ENCODE data around the gene MED15.
A peak's percentile ranks its signal among the peaks of the same experiment; 100 is the strongest.

The MED15 gene

DNA sequence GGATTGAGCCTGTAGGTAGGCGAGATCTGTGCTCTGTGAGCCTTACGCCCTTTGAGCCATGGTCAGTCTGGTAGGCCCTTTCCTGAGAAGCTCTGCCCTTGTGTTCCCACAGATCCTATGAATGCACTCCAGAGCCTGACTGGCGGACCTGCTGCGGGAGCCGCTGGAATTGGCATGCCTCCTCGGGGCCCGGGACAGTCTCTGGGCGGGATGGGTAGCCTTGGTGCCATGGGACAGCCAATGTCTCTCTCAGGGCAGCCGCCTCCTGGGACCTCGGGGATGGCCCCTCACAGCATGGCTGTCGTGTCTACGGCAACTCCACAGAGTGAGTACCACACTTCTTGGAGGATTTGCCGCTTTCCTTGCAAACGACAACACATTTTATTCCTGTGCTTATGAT lies 47.4 kb downstream of the MED15 start:
- no peak for DNase-seq

GRCh38 chr22:20558534-20558933 lies 51.1 kb downstream of the MED15 start:
- no peak for DNase-seq

DNA sequence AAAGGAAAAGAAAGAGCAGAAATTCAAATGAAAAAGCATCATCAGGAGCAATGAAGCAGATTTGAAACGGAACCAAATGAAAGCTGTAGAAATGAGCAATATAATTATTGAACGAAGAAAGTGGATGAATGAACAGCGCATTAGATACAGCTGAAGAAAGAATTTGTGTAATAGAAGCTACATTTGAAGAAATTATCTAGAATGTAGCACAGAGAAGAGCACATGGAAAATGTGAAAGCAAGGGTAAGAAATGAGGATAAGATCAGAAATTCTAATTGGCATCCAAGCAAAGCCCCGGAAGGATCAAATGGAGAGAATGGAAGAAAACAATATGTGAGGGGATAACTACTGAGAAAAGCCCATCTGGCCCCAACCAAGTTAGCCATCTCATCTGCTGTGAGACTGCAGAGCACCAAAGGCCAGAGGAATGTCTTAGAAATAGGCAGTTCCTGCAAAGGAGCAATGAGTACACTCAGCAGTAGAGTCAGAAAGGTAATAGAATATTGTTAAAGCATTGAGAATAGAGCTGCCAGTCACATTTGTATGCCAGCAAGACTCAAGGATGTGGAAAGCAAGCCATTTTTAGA lies 51.9 kb downstream of the MED15 start:
- DNase-seq: no peak

GRCh38 chr22:20560716-20561115 lies 53.3 kb downstream of the MED15 start:
- no peak for DNase-seq

DNA sequence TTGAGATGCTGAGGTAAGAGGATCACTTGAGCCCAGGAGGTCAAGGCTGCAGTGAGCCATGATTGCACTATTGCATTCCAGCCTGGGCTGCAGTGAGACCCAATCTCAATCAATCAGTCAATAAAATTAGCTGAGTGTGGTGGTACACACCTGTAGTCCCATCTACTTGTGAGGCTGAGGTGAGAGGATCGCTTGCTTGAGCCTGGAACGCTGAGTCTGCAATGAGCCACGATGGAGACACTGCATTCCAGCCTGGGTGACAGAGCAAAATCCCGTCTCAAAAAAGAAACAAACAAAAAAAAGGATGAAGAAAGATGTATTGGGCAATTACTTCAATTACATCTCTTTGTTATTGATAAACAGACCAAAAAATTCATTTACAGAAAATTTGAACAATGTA lies 54.5 kb downstream of the MED15 start:
- no peak for DNase-seq

GRCh38 chr22:20562607-20563465 lies 55.4 kb downstream of the MED15 start:
- no peak for DNase-seq

DNA sequence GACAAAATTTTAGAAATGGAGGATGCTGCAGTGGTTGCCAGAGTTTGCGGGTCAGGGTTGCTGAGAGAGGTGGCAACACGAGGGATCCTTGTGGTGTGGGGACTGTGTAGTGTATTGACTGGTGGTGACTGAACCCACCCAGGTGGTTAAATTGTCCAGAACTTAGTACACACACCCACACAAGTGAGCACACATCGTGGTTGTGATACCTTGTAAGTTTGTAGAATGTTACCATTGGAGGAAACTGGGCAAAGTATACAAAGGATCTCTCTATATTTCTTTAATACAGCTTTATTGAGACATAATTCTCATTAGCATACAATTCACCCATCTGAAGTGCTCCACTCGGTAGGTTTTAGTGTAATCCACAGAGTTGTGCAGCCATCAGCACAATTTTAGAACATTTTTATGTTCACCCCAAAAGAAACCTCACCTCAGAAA lies 56.1 kb downstream of the MED15 start:
- DNase-seq: no peak

DNA sequence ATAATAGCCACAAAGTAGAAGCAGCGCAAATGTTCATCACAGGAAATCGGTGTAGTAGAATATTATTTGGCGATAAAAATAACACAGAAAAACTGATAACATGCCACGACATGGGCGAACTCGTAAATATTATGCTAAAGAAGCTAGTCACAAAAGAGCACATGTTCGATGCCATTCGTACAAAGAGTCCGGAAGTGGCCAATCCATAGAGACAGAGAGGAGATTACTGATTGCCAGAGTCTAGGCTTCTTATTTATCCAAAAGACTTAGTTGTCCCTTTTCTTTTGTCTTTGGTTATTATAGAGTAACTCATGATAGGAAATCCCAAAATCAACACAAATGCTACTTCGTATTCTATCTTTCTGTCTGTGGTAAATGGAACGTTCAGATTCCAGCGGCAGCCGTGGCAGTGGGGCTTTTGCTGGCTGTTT lies 56.5 kb downstream of the MED15 start:
- DNase-seq: no peak

DNA sequence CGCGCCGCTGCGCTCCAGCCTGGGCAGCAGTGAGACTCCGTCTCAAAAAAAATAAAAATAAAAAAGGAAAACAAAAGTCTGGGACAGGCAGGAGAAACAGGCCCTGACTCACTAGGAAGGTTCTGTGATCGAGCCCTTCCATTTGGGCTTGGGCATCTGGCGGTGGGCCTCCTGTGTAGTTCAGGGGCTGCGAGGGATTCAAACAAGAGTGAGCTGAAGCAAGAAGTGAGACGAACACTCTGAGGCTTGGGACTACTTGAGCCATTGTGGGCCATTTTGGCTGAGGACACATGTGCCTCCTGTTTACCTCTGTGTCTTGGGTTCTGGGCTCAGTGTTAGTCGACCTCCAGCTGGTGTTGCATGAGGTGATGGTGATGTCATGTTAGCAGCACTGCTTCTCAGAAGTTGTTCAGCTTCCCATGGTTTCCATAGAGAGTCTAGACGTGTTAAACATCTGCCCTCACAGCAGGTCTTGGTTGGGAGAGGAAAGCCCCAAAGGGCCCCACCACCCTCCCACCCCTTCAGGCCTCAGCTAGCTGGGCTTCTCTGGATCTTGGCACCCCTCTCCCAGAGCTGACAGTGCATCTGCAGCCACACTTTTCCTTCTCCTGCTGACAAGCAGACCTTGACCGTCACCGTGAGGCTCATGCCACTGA lies 57.8 kb downstream of the MED15 start:
- DNase-seq: no peak

GRCh38 chr22:20565761-20566160 lies 58.4 kb downstream of the MED15 start:
- no peak for DNase-seq

DNA sequence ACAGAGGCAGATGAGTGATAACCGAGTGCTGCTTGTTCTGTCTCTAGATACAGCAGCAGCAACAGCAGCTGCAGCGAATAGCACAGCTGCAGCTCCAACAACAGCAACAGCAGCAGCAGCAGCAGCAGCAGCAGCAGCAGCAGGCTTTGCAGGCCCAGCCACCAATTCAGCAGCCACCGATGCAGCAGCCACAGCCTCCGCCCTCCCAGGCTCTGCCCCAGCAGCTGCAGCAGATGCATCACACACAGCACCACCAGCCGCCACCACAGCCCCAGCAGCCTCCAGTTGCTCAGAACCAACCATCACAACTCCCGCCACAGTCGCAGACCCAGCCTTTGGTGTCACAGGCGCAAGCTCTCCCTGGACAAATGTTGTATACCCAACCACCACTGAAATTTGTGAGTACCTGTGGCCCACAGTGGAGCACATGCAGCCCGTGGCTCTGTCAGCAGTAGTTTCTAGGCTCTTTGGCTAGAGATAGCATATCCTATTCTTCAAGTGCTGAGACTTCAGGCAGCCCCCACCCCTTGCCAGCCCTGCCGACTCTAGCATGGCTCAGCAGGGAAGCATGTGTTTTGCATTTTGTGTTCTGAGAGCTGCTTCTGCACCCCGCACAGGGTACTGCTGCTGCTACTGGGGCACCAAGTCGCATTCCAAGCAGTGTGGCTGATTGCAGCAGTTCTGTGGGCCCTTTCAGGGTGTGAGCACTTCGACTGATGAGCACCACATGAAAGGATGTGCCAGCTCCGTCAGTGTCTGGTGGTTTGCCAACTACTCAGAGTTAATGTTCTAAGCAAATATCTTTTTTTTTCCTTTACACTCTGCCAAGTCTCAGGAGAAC lies 59.2 kb downstream of the MED15 start:
- peak in 2 of 4 experiments; percentile 33 to 42 for DNase-seq

GRCh38 chr22:20567371-20567847 lies 60.0 kb downstream of the MED15 start:
- no peak for DNase-seq

DNA sequence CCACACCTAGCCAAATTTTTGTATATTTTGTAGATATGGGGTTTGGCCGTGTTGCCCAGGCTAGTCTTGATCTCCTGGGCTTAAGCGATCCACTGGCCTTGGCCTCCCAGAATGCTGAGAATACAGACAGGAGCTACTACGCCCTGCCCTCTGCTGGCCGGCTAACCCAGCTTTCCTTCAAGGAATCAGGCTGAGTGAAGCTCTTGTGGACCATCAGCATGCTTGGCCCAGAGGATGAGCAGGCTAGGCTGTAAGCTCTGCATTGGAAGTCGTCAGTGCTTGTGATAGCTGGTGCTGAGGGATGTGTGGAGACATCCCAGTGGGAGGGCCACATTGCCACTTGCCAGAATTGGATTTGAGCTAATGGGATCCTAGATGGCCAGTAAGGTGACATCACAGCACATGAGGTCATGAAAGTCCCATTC lies 60.6 kb downstream of the MED15 start:
- no peak for DNase-seq

GRCh38 chr22:20568502-20569058 lies 61.2 kb downstream of the MED15 start:
- no peak for DNase-seq

DNA sequence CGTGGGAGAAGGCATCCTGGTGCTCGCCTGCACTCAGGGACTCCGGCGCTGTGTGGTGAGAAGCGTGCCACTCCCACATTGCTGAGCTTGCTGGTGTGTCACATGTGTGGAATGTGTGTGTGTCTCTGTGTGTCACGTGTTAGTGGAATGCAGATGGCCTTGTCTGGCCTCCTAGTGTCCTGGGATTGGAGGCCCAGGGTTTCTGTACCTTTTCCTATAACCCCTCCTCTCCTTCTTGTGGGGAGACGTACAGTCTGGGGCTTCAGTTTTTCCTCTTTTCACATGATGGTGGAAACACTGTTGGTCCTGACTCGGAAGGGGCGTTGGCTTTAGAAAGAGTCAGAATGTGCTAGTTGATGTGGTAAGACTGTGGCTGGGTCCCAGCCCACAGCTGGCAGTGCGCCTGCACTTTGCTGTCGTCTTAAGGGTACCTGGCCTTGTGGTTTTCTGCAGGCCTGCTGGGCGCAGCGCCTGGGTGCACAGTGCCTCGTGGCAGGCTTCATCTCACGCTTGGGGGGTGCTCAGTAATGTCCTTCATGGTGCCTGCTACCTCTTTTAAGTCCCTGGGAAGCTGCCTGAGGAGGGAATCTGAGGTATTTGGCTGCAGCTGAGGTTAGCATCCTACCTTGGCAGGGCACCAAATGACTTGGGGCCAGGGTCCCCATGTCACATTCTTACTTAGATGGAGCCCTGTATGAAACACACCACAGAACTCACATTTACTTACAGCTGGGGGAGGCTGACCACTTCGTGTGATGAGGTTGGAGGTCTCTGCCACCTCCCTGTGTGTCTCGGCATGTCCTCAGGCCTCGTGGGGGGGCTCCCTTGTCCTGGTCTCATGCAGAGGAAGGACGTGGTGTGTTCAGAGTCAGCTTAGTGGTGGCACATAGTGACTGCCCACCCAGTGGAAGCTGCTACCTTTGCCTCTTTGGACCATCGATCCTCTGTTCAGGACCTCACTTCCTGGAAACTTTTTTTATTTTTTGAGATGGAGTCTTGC lies 61.9 kb downstream of the MED15 start:
- peak in 2 of 4 experiments; percentile 67 to 73 for DNase-seq

- no peak for DNase-seq
These were observed 63.7 kb downstream of the MED15 start for GRCh38 chr22:20571078-20571503.

- peak; percentile 43 to 51 (median 44) for DNase-seq
These were observed 64.2 kb downstream of the MED15 start for GRCh38 chr22:20571531-20572007.

DNA sequence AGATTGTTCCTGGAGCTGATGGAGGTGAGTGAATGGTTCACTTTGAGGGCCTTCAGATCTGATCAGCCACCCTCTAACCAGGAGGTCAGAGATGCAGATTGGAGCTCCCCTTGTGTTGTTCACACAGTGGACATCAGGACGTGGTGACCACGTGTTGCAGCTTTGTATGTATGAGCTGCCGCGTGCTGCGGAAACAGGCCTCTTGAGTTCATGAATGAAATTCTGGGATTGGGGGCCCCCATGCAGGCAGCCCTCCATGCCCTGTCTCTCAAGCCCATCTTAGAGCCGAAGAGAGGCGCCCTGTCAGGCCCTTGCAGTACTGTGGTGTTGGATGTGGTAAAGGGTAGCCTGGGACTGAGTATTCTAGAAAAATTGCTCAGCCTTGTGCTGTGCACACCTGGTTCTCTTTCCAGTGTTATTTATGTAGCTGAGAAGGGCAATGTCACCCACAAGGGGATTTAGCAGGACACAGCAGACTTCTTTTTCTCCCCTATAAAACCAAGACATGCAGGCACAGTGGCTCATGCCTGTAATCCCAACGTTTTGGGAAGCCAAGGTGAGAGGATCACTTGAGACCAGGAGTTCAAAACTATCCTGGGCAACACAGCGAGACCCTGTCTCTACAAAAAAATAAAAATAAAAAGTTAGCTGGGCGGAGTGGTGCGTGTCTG lies 64.9 kb downstream of the MED15 start:
- no peak for DNase-seq

- DNase-seq: no peak
These were observed 65.9 kb downstream of the MED15 start for GRCh38 chr22:20573176-20573832.

Measured in activated CD4-positive, CD25-positive, alpha-beta regulatory T cell (primary cell).